Endodermal cell (in vitro differentiated cells): ENCODE results near the gene PACRG. TPM values are rescaled to one million over a fixed set of nuclear protein-coding genes. Genes with fewer than 3 reads are reported as not detected.

Source experiments
- DNase-seq: peaks from one replicate; pipeline ENCODE4 v3.0.0-alpha.2; 2017
- H3K27ac ChIP-seq: 2 replicates; pipeline ENCODE4 v1.5.1; 2013; ENCODE audit warnings: mild to moderate bottlenecking, low read depth, low read length, moderate library complexity
- H3K27me3 ChIP-seq: 2 replicates; pipeline ENCODE4 v1.6.1; 2013; ENCODE audit warnings: mild to moderate bottlenecking, low read length, moderate library complexity; ENCODE audit not compliant: insufficient read depth, control insufficient read depth, poor library complexity, severe bottlenecking
- H3K36me3 ChIP-seq: 2 replicates; pipeline ENCODE4 v1.7.0; 2013; ENCODE audit warnings: mild to moderate bottlenecking, low read length, moderate library complexity; ENCODE audit not compliant: control insufficient read depth, insufficient read depth
- H3K4me1 ChIP-seq: one replicate; pipeline ENCODE4 v1.7.0; 2013; ENCODE audit warnings: low read length; ENCODE audit not compliant: control insufficient read depth, insufficient read depth
- H3K4me3 ChIP-seq: 2 replicates; pipeline ENCODE4 v1.5.1; 2013; ENCODE audit warnings: mild to moderate bottlenecking, low read length, moderate library complexity
- H3K9ac ChIP-seq: 2 replicates; pipeline ENCODE4 v1.6.1; 2013; ENCODE audit warnings: mild to moderate bottlenecking, low read length, moderate library complexity; ENCODE audit not compliant: poor library complexity, severe bottlenecking; ENCODE audit errors: extremely low read depth
- H3K9me3 ChIP-seq: 2 replicates; pipeline ENCODE4 v1.6.1; 2013; ENCODE audit warnings: mild to moderate bottlenecking, low read length, moderate library complexity; ENCODE audit not compliant: control insufficient read depth
- H3K27ac Mint-ChIP-seq: 2 replicates; pipeline ENCODE4 v1.8.0; 2020; ENCODE audit warnings: mixed read lengths
- H3K27me3 Mint-ChIP-seq: 2 replicates; pipeline ENCODE4 v1.8.0; 2021; ENCODE audit warnings: mild to moderate bottlenecking, mixed read lengths; ENCODE audit not compliant: insufficient read depth
- H3K36me3 Mint-ChIP-seq: 2 replicates; pipeline ENCODE4 v1.8.0; 2020; ENCODE audit warnings: low read depth, mixed read lengths
- H3K4me1 Mint-ChIP-seq: 2 replicates; pipeline ENCODE4 v1.8.0; 2020; ENCODE audit warnings: mixed read lengths
- H3K4me3 Mint-ChIP-seq: 2 replicates; pipeline ENCODE4 v1.8.0; 2020; ENCODE audit warnings: mild to moderate bottlenecking, moderate library complexity, mixed read lengths
- H3K9me3 Mint-ChIP-seq: 2 replicates; pipeline ENCODE4 v1.8.0; 2020; ENCODE audit warnings: mild to moderate bottlenecking, mixed read lengths
- CTCF ChIP-seq: fragments of 200-600 bp; sonication (generic); conservative IDR thresholded peaks from 2 replicates; pipeline ENCODE4 v1.5.0; 2021; ENCODE audit warnings: antibody characterized with exemption, mild to moderate bottlenecking
- WGBS, 2 experiments: methylation state at CpG; one replicate each; pipeline versions ENCODE4 v1.1.5 to v1.1.7; 2013; ENCODE audit warnings: missing lambda C conversion rate in 2 of 2, mixed read lengths in 1 of 2; ENCODE audit not compliant: insufficient coverage in 1 of 2, insufficient read length in 1 of 2; 5-methylcytosine and 5-hydroxymethylcytosine counted together
- total RNA-seq, 2 donors: library from RNA; stranded (reverse); fragmentation: NEBNext Ultra II Directional in 1 of 2; extraction: Animal tissue kit (Norgen Biotek cat#: 25700) in 1 of 2; gene quantifications; 2 replicates in 1 of 2; 3 replicates in 1 of 2; pipeline ENCODE4 v1.2.1, GENCODE V29; 2021

Gene PACRG
- total RNA-seq, 2 donors from 2014 or later: 0.42 to 0.44 TPM

GRCh38 chr6:162713974-162714780, 13.6 kb upstream of the PACRG start:
- no peak for TF ChIP-seq CTCF

GRCh38 chr6:162715601-162716000, 12.2 kb upstream of the PACRG start:
- H3K27me3 Mint-ChIP-seq: no peaks in the 10 kb centered on the region
- peaks cover 9% of the 10 kb centered on the region for H3K4me1 Mint-ChIP-seq
- DNase-seq: no peak
- Histone ChIP-seq H3K9ac (no peak overlapping the region), H3K36me3 (no peaks in the 10 kb centered on the region), H3K4me3 (no peak overlapping the region), H3K27me3 (no peaks in the 10 kb centered on the region), H3K9me3 (no peaks in the 10 kb centered on the region), H3K27ac (no peak overlapping the region), H3K4me1 (no peaks in the 10 kb centered on the region)
- H3K27ac Mint-ChIP-seq: no peak overlapping the region
- no peak overlapping the region for H3K4me3 Mint-ChIP-seq
- TF ChIP-seq CTCF: no peak
- WGBS, 2 experiments: 91% methylated on average over 5 to 6 of the region's 6 CpGs
- H3K36me3 Mint-ChIP-seq: no peaks in the 10 kb centered on the region
- H3K9me3 Mint-ChIP-seq: peaks cover 4% of the 10 kb centered on the region

More at GRCh38 chr6:162713974-162714780, 13.6 kb upstream of the PACRG start:
- H3K36me3 ChIP-seq: no peaks in the 10 kb centered on the region
- WGBS, 2 experiments: 63 to 80% methylated on average over 6 to 13 of the region's 13 CpGs
- no peak for DNase-seq
- H3K9me3 ChIP-seq: no peaks in the 10 kb centered on the region
- H3K4me3 ChIP-seq: no peak overlapping the region
- H3K4me1 ChIP-seq: no peaks in the 10 kb centered on the region
- H3K27me3 Mint-ChIP-seq: no peaks in the 10 kb centered on the region
- no peaks in the 10 kb centered on the region for H3K36me3 Mint-ChIP-seq
- H3K9ac ChIP-seq: no peak overlapping the region
- H3K4me1 Mint-ChIP-seq: peaks cover 9% of the 10 kb centered on the region
- no peaks in the 10 kb centered on the region for H3K27me3 ChIP-seq
- peaks cover 4% of the 10 kb centered on the region for H3K9me3 Mint-ChIP-seq
- H3K27ac Mint-ChIP-seq: peak overlapping the region; percentile 61
- no peak overlapping the region for H3K4me3 Mint-ChIP-seq
- H3K27ac ChIP-seq: no peak overlapping the region

GRCh38 chr6:162719528-162719927, 8.2 kb upstream of the PACRG start:
- H3K9ac ChIP-seq: no peak overlapping the region
- WGBS, 2 experiments: 80 to 100% methylated on average over 1 of the region's 1 CpG
- no peak overlapping the region for H3K4me3 ChIP-seq
- no peaks in the 10 kb centered on the region for H3K4me1 ChIP-seq
- H3K9me3 Mint-ChIP-seq: peaks cover 4% of the 10 kb centered on the region
- H3K27ac ChIP-seq: no peak overlapping the region
- H3K27ac Mint-ChIP-seq: no peak overlapping the region
- no peaks in the 10 kb centered on the region for H3K36me3 Mint-ChIP-seq
- no peak overlapping the region for H3K4me3 Mint-ChIP-seq
- no peaks in the 10 kb centered on the region for H3K9me3 ChIP-seq
- H3K27me3 Mint-ChIP-seq: no peaks in the 10 kb centered on the region
- TF ChIP-seq CTCF: no peak
- no peaks in the 10 kb centered on the region for H3K36me3 ChIP-seq
- H3K4me1 Mint-ChIP-seq: peaks cover 10% of the 10 kb centered on the region
- DNase-seq: no peak
- H3K27me3 ChIP-seq: no peaks in the 10 kb centered on the region
